ENCODE data around the gene TP53AIP1. TPM values are rescaled to one million over a fixed set of nuclear protein-coding genes. Genes with fewer than 3 reads are reported as not detected.

TP53AIP1 gene
- total and polyA plus RNA-seq, 2 of the 8 experiments (the other 6 are each of a cell fraction or from before 2014, with no cell fraction given), result 0.03 TPM; not detected in 1

DNA sequence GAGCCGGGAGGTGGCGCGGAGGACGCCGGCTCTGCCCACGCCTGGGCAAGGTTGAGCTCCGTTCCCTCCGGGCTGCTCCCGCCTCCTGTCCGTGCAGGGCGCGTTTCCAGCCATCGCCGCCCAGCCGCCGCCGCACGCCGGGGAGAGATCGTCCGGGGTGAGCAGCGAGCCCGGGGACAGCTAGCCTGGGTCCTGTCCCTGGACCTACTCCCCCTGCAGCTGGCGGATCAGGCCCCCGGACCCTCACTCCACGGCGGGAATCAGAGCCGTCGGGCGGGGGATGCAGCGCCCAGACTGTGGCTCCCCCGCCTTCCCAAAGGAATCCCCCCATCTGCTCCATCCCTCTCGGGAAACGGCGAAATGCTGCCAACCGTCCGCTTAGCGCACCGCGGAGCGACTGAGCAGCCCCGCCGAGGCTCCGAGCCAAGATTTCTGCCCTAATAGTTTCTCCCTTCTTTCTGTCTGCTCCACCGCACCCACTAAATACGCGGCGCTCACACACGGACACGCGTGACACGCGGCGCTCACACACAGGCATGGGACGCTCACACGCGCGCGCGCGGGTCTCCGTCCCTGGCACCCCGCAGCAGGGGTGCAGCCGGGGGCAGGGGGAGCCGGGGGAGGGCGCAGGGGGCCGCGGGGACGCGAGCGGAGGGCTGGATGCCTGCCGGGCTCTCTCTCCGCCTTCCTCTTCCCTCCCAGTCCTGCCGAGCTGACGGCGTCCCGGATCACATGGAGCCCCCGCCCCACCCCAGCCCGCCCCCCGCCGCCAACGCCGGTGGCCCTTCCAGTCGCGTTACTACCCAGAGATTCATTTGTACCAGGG, 51.9 kb downstream of the TP53AIP1 start, which contains the start of gene KCNJ5 (continued):
- TF ChIP-seq CTBP2 (IDR thresholded peaks at IDR 0.05; ENCODE audit: borderline replicate concordance, insufficient read depth, insufficient read length, low read length) (peak; percentile 97), RNF2 (IDR thresholded peaks at IDR 0.05; ENCODE audit: borderline replicate concordance, low read depth, low read length, missing control alignments, poor library complexity, severe bottlenecking) (peak; percentile 73), SP2 (IDR thresholded peaks at IDR 0.05; ENCODE audit: low read length) (no peak), SUZ12 (IDR thresholded peaks at IDR 0.05; ENCODE audit: low read length) (peak; percentile 86)

All from H1 (cell line).